22Rv1 (cell line): Measurements from ENCODE around the gene TBC1D16.

Source experiments
- H3K27ac ChIP-seq: fragments of 450-650 bp; 2 replicates; pipeline ENCODE4 v1.5.1; 2017
- CTCF ChIP-seq: fragments of 450-650 bp; IDR thresholded peaks from 2 replicates; pipeline ENCODE4 v1.5.1; 2017; ENCODE audit warnings: mild to moderate bottlenecking
- ZFX ChIP-seq: fragments of 450-650 bp; IDR thresholded peaks from 2 replicates; pipeline ENCODE4 v1.6.1; 2017; ENCODE audit warnings: antibody characterized with exemption, borderline replicate concordance

Gene TBC1D16

DNA sequence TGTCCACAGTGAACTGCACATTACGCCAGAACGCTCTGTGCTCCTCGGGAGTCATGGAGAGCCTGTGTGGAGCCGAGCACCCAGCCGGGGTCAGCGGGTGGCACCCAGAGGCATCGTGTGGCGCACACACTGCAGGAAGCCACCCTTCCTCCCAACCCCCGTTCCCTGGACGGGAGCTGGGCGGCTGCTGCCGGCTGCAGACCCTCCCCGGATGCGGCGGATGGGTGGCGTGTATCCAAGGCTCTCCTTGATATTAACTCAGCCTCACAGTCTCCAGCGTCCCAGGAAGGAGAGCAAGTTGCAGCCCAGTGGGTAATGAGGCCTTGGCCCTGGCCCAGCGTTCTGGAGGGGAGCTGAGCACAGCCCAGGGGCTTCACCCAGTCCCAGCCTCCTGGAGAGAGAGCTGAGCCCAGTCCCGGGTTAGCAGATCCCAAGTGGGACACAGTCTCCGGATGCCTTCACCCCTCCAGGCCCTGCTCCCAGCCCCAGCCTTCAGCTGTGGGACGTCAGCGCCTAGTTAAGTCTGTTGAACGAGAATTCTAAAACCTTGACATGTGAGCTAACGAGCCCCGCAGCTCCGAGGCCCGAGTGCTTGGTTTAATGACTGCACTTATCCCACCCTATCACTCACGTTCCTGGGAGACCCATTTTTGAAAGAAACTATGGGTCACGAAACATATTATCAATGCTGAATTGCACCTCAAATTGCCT is 86.6 kb downstream of the TBC1D16 start:
- TF ChIP-seq CTCF (no peak), ZFX (no peak)
- no peak overlapping the region for H3K27ac ChIP-seq

- no peak overlapping the region for H3K27ac ChIP-seq
- TF ChIP-seq ZFX (no peak), CTCF (no peak)
Observed at GRCh38 chr17:79948406-79948944, 87.2 kb downstream of the TBC1D16 start.

GRCh38 chr17:79947351-79948031 is 88.2 kb downstream of the TBC1D16 start:
- no peak overlapping the region for H3K27ac ChIP-seq
- TF ChIP-seq ZFX (no peak), CTCF (no peak)

GRCh38 chr17:79946352-79947231 is 89.1 kb downstream of the TBC1D16 start:
- H3K27ac ChIP-seq: no peak overlapping the region
- TF ChIP-seq ZFX: no peak
- TF ChIP-seq CTCF: no peak

- TF ChIP-seq CTCF: no peak
- no peak for TF ChIP-seq ZFX
- H3K27ac ChIP-seq: no peak overlapping the region
Observed at GRCh38 chr17:79945591-79946255, 89.9 kb downstream of the TBC1D16 start.

GRCh38 chr17:79944821-79945391 is 90.8 kb downstream of the TBC1D16 start:
- no peak overlapping the region for H3K27ac ChIP-seq
- TF ChIP-seq ZFX (no peak), CTCF (no peak)
